HG02571 (cell line): ENCODE data around the gene GPS1.
"Not testable (repeated sequence)": the region's sequence is repeated elsewhere in the genome, so short reads cannot be mapped to it uniquely, and the experiment has no call there.

Experiments used
- ATAC-seq: cut with Tn5 transposase; IDR thresholded peaks from one replicate; pipeline ENCODE4 v1.9.1; 2021; ENCODE audit warnings: mild to moderate bottlenecking, moderate library complexity; ENCODE audit not compliant: unreplicated experiment

GPS1 gene

DNA sequence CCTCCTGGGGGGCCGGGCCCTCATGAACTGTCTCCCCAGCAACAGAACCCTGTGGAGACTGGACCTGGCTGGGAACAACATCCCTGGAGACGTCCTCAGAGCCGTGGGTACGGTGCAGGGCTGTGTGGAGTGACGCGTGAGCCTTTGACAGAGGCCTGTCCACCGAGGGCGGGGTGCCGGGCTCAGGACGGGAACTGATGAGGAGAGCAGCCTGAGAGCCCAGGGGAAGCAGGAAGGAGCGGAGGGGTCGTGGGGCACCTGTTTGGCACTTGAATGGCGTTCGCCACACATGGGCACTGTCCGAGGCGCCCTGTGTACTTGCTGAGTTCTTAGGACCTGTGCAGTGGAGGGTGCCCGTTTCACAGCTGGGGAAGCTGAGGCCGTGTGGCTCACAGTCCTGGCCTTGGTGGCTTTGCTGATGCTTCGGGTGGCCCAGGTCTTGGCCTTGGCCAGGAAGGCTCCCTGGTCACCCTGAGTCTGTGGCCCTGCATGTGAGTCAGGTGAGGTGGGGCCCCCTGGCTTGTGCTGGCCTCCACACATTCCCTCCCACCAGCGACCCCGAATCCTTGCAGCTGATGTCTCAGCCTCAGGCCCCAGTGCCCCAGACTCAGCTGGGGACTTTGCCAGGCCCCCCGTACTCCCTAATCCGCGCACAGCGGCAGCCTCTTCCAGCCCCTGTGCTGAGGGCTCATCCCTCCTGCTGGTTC is 26.1 kb upstream of the GPS1 start:
- ATAC-seq, result no peak

DNA sequence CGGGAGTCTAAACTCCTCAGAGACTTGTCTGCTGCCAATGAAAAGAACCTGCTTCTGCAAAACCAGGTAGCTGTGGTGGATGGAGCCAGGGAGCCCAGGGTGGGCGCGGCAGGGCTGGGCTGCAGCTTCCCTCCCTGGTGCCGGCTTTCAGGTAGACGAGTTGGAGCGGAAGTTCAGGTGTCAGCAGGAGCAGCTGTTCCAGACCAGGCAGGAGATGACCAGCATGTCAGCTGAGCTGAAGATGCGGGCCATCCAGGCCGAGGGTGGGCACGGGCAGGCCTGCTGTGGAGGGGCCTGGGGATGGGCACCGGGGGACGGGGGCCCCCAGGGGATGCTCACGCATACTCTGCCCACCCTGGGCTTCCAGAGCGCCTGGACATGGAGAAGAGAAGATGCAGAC is 23.5 kb upstream of the GPS1 start:
- no peak for ATAC-seq

DNA sequence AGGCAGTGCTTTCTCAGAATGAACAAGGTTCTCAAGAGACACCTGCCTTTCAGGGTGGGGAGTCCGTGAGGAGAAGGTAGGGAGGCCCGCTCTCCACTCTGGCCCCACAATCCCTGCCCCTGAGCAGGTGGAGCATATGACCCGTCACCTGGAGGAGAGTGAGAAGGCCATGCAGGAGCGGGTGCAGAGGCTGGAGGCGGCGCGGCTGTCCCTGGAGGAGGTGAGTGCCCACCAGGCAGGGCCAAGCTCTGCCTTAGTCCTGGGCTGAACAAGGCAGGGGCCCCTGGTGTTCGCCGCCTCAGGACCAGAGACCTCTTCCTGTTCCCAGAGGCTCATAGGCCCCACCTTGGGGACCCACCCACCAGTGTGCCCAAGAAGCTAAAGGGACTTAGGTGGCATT is 22.7 kb upstream of the GPS1 start:
- ATAC-seq, result no peak

DNA sequence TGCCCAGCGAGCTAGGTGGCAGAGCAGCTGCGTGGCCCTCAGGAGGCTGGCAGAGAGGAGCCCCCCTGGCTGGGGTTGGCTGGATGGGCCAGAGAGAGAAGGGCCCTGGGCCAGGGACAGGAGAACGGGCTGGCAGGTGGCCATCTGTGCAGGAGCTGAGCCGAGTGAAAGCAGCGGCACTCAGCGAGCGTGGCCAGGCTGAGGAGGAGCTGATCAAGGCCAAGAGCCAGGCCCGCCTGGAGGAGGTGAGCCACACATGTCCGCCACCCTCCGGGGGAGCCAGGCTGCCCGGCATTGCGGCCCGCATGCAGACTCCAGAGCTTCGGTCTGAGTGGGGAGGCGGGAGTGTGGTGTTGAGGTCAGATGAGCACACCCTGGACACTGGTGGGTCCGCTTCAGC is 22.3 kb upstream of the GPS1 start:
- ATAC-seq, result no peak

DNA sequence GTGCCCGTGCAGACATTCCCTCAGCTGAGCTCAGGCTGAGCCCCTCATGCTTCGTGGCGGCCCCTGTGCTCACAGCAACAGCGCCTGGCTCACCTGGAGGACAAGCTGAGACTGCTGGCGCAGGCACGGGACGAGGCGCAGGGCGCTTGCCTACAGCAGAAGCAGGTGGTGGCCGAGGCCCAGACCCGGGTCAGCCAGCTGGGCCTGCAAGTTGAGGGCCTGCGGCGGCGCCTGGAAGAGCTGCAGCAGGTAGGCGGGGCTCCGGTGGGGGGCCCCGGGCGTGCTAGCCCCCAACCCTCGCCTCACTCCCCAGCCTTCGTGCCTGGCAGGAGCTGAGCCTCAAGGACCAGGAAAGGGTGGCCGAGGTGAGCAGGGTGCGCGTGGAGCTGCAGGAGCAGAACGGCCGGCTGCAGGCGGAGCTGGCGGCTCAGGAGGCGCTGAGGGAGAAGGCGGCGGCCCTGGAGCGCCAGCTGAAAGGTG is 21.7 kb upstream of the GPS1 start:
- no peak for ATAC-seq

DNA sequence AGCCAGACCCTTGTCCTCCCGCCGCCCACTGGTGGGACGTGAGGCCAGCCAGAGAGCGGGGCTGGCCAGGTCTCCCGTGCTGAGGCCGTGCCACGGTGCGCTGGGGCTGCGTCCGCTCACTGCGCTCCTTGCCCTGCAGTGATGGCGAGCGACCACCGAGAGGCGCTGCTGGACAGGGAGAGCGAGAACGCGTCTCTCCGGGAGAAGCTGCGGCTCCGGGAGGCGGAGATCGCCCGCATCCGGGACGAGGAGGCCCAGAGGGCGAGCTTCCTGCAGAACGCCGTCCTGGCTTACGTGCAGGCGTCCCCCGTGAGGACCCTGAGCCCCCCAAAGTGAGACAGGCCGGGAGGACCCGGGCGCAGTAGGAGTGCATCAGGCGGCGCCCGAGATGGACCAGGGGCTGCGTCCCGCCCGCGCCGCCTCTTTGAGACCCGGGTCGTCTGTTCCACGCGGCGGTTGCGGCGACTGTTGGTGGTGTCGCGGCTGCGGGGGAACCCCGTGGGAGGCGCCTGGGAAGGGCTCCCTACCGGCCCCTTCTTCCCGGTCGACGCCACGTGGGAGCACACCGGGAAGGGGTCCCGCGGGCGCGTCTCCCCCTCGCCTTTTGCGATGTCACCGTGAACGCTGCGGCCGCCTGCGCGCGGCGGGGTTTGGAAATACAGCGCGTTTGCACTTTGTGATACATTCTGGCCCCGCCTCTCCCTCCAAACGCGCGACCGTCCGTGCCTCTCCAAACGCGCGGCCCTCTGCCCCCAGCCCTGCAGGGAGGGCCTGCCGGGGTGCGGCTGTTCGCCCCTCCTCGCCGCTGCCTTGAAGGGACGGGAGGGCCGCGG is 21.0 kb upstream of the GPS1 start:
- ATAC-seq, result no peak

DNA sequence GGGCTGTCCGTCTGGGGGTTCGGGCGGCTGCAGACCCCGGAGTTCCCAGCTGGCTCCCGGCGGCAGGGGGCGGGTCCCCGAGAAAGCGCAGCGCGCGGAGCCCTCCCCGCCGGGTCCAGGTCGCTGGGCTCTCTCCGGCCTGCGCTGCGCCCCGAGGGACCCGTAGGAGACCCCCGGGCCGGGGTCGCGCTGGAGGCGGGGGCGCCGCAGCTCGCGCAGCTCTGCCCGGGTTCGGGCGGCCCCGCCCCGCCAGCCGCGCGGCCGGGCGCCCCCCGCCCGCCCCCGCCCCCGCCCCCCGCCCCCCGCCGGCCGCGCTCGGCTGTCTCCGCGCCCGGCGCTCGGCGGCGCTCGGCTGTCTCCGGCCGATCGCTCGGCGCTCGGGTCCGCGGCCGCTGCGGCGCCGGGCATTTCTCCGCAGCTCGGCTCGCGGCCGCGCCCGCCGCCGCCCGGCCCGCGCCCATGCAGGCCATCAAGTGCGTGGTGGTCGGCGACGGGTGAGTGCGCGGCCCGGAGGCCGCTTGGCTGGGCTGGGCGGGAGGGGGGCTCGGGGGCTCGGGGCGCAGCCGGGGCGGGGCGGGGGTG is 20.3 kb upstream of the GPS1 start, which contains the start of gene RAC3:
RAC3 (plus strand) TSS at position 376 of the 582 bp plus-strand sequence; CDS start at position 460, 84 bp downstream.
- no peak for ATAC-seq

DNA sequence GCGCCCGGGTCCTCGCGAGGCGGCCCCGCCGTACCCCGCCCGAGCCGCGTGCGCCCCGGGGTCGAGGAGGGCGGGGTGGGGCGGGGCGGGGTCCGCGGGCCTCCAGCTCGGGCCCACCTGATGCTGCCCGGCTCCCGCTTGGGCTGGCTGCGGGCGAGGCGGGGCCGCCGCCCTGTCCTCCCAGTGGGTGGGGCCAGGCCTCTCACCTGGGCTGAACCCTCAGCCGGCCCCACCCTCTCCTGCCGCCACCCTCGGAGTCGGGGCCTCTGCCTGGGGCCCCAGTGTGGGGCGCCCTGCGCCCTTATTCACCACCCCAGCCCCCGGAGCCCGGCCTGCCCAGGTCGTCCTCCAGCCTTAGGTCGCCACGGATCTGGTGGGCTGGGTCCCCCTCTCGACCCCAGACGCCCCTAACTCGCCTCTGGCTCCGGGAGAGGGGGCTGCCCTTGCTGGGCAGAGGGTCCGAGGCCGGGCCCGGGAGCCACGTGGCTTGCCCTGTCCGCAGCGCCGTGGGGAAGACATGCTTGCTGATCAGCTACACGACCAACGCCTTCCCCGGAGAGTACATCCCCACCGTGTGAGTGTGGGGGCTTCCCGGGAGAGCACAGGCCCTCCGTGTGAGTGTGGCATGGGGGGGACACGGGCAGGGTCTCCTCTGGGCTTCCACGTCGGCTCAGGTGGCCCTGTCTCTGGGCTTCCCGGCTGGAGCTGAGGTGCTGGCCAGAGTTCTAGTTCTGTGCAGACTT is 19.6 kb upstream of the GPS1 start:
- ATAC-seq, result no peak

DNA sequence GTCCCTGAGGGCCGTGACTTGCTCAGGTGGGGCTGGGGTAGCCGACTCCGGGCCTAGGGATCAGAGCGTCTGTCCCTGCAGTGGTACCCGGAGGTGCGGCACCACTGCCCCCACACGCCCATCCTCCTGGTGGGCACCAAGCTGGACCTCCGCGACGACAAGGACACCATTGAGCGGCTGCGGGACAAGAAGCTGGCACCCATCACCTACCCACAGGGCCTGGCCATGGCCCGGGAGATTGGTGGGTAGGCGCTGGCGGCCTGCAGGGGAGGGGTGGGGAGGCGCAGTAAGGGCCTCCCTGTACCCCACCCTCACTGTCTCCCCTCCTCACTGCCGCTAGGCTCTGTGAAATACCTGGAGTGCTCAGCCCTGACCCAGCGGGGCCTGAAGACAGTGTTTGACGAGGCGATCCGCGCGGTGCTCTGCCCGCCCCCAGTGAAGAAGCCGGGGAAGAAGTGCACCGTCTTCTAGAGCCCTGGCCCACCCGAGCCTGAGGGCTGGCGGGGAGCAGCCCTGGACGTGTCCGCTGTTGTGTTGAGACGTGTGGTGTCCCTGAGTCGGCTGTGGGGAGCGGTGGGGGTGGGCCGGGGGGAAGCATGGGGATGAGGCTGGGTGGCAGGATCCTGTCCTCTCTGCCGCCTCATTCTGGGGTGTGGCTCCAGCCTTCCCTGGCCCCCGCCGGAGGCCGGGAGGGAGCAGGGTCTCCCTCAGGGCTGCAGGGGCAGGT is 18.2 kb upstream of the GPS1 start:
- no peak for ATAC-seq

DNA sequence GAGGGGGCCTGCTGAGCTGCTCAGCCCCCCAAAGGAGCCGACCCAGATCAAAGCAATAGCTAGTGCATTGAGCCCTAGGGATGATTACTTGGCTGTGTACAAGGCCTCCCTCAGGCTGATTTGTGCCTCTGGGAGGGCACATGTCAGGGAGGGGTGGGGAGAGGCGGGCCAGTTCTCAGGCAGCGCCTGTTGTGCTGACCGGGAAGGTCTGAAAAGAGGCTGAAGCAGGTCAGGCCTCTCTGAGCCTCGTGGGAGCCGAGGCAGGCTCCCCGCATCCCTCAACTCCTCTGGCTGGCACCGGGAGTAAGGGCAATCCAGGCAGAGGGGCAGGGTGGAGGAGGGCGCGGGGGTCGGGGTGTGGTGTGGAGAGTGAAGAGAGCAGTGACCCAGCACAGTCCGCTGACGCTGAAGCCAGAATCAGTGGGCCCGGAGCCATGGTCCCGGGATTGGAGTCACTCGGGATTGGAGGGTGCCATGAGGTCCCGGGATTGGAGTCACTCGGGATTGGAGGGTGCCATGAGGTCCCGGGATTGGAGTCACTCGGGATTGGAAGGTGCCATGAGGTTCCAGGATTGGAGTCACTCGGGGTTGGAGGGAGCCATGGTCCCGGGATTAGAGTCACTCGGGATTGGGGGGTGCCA is 17.2 kb upstream of the GPS1 start:
- no peak for ATAC-seq

DNA sequence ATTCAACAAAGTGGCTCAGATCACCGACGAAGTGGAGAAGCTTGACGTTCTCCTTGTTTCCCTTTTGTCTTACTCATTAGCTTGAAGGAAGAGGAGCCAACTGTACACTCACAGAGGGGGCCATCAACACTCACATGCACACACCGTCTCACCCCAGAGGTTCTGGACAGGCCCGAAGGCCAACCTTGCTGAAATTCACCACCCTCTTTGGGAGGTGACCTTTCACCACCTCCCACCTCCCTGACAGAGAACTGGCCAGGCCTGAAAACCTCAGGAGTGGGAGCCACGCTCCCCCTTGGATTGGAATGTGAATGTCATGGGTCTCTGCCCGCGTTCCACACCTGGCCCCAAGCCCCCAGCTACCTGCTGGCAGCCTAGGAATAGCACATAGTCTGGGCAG is 16.2 kb upstream of the GPS1 start:
- ATAC-seq, result no peak

DNA sequence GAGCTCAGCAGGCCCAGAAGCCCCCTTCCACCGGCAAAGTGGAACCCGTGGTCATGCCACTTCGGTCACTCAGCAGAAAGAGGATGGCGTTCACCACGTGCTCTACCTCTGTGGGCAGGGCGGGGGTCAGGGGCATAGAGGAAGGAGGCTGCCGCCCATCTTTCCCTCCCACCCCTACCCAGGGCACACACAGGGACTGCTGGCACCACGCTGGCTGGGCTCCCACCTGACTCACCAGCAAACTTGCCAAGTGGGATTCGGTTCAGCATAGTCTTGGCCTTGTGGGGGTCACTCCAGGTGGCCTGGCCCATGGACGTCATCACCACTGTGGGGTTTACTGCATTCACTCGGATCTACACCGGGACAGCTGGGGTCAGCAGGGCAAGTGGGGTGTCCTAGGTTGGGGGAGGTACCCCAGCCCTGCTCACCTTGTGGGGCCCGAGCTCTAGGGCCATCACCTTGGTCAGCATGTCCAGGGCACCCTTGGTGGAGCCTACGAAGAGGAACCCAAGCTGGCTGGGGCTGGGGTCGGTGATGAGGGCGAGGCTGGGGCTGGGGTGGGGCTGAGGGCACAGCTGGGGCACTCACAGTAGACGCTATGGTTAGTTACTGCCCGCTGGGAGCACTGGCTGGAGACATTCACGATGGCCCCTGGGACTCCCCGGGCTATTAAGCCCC is 15.6 kb upstream of the GPS1 start:
- ATAC-seq, result no peak

DNA sequence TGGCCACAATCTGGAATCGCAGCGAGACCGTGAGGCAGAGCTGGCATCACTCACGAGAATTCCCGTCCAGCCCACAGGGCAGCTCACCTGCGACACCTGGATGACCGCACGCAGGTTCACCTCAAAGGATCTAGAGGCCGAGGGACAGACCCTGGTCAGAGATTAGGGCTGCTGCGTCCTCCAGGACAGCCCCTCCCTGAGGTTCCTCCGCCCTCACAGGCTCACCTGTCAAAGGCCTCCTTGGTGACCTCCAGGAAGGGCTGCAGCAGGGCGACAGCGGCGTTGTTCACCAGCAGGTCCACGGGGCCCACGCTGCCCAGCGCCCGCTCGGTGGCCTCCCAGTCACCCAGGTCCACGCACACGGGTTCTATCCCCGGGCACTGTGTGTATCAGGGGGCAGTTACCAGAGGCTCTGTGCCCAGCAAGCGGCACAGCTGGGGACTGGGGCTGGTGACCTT is 15.0 kb upstream of the GPS1 start:
- no peak for ATAC-seq

DNA sequence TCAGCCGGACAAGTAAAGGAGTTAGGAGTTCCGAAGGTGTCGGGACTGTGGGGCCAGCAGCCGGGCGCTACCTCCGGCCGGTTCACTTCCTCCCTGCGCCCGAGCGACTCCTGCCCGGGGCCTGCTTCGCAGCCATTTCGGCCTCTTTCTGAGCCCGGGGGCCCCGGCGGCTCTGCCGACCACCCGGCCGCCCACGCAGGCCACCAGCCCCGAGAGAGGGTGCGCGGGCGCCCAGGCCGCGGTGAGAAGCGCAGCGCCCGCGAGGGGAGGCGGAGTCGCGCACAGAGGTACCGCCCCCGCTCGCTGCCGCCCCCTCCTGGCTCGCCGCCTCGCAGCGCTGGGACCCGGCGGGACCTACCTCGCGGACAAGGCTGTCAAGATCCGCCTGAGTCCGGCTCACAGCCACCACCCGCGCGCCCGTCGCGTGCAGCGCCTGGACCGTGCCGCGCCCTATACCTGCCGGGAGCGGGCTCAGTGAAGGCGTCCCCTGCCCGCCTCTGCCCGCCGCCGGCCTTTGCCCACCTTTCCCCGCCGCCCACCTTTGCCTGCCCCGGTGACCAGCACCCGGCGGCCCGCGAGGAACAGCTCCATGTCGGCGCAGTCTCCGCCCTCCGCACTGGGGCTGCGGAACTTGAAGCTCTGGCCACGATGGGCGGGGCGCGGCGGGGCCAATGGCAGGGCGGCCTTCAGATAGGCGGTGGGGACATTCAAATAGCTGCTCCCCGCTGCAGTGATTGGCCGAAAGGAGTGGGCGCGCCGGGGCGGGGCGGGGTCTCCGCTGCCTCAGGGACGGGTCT is 14.4 kb upstream of the GPS1 start, which contains the start of gene DCXR:
DCXR (minus strand) TSS at position 606 of the 797 bp plus-strand sequence; CDS start at position 591, 15 bp downstream.
- ATAC-seq, result peak; percentile 84

DNA sequence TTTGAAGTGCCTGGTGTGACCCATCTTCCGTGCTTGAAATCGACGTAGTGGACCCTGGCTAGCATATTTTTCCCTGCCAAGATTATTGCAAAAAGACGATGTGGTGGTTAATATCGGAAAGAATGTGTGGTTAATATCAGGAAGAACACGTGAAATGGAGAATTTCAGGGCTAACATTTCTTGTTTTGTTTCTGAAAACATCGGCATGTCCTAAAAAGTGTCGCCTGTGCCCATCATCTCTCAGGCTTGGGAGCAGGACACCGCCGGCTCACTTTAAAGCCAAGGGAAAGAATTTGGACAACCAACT is 13.9 kb upstream of the GPS1 start:
- no peak for ATAC-seq

DNA sequence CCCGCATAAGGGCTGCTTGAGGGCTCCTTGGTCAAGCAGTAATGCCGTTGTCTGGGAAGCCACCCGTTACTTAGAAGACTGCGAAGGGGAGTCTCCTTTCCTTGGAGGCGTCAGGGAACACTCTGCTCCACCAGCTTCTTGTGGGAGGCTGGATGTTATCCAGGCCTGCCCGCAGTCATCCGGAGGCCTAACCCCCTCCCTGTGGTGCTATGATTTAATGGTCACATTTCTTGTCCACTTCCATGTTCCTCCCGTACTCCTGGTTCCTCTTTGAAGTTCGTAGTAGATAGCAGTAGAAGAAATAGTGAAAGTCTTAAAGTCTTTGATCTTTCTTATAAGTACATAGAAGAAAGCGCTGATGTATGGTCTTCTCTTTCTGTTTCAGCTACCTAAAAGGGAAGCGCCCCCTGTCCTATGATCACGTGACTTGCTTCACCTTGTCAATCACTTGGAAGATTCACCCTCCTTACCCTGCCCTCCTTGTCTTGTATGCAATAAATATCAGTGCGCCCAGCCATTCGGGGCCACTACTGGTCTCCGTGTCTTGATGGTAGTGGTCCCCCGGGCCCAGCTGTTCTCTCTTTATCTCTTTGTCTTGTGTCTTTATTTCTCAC is 12.8 kb upstream of the GPS1 start:
- not testable (repeated sequence) for ATAC-seq

DNA sequence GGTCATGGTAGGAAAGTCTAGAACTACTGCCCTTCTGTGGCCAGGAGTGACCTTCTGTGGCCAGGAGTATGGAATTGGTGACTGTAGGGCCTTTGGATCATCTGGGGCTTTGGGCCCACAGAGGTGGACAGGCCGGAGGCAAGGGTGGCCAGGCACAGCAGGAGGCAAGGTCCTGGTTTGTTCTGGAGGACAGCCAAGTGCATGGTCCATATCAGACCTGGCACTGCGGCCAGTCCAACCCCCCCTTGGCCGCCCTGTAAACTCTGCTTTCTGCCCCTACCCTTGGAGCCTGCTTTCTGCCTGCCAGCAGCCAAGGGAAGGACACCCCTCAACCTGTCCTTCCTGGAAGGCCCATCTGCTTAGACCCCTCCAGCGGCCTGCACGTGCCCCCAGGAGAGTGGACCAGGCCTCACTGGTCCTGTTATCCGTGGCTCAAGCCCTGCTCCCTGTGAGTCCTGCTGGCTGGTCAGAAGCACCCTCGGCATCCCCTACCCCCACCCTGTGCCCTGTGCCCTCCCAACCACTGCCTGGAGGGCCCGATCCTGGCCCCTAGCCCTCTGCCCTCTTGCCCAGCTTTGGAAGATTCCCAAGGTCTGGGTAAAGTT is 11.9 kb upstream of the GPS1 start:
- no peak for ATAC-seq
